K562 (cell line): ENCODE results near the gene LZTS2. TPM values are rescaled to one million over a fixed set of nuclear protein-coding genes. Genes with fewer than 3 reads are reported as not detected.

Experiments used
- ATF1 ChIP-seq, 2 experiments: fragments of 450-650 bp in 1 of 2; IDR thresholded peaks; 2 replicates each; pipeline ENCODE4 v1.6.1; 2016; ENCODE audit warnings: missing compliant biosample characterization in 1 of 2, missing genetic modification characterization in 1 of 2
- ATF7 ChIP-seq: fragments of 450-650 bp; IDR thresholded peaks from 2 replicates; pipeline ENCODE4 v1.7.1; 2014; ENCODE audit warnings: mild to moderate bottlenecking, moderate library complexity
- E2F6 ChIP-seq, 2 experiments: IDR thresholded peaks; 2 replicates each; pipeline ENCODE4 v1.6.1; 2011; ENCODE audit warnings: borderline replicate concordance in 1 of 2, control low read depth in 1 of 2, low read depth in 1 of 2, low read length in 1 of 2, mild to moderate bottlenecking in 1 of 2, mixed read lengths in 1 of 2, moderate library complexity in 1 of 2; ENCODE audit not compliant: insufficient read depth in 1 of 2, insufficient read length in 1 of 2, poor library complexity in 1 of 2, severe bottlenecking in 1 of 2; ENCODE audit errors: extremely low read depth in 1 of 2
- EP400 ChIP-seq: fragments of 450-650 bp; IDR thresholded peaks from 2 replicates; pipeline ENCODE4 v1.6.1; 2017; ENCODE audit warnings: antibody characterized with exemption, mild to moderate bottlenecking, moderate library complexity
- FOXK2 ChIP-seq, 2 experiments: fragments of 450-650 bp; IDR thresholded peaks in 1 of 2; conservative IDR thresholded peaks in 1 of 2; 2 replicates each; pipeline ENCODE4 v1.6.1; 2016; ENCODE audit warnings: low read depth in 2 of 2, mild to moderate bottlenecking in 1 of 2
- KDM4B ChIP-seq, 2 experiments: fragments of 450-650 bp in 1 of 2; sonication (generic) in 1 of 2; IDR thresholded peaks; 2 replicates each; pipeline ENCODE4 v1.6.1; 2016 to 2017; ENCODE audit warnings: borderline replicate concordance in 2 of 2, antibody characterized with exemption in 1 of 2, low read depth in 1 of 2, mild to moderate bottlenecking in 1 of 2
- MTA2 ChIP-seq: fragments of 450-650 bp; IDR thresholded peaks from 2 replicates; pipeline ENCODE4 v1.6.1; 2016; ENCODE audit warnings: low read depth
- MYC ChIP-seq, 2 experiments: fragments of 250-450 bp in 1 of 2; sonication (Bioruptor Pico) in 1 of 2; IDR thresholded peaks; 2 replicates each; pipeline versions ENCODE4 v1.5.1 to v1.6.1; 2012 to 2021; ENCODE audit warnings: low read depth in 2 of 2, borderline replicate concordance in 1 of 2, improper control_type of control experiment in 1 of 2, low read length in 1 of 2, mild to moderate bottlenecking in 1 of 2, moderate library complexity in 1 of 2
- PURB ChIP-seq: sonication (generic); formaldehyde crosslinking; IDR thresholded peaks from 2 replicates; pipeline ENCODE4 v1.9.0; 2021; ENCODE audit warnings: low read depth, mild to moderate bottlenecking, missing genetic modification reagents
- PYGO2 ChIP-seq: fragments of 450-650 bp; IDR thresholded peaks from 2 replicates; pipeline ENCODE4 v1.6.1; 2016; ENCODE audit warnings: mild to moderate bottlenecking, missing genetic modification characterization, moderate library complexity, missing compliant biosample characterization
- RB1 ChIP-seq: fragments of 450-650 bp; IDR thresholded peaks from 2 replicates; pipeline ENCODE4 v1.6.1; 2017; ENCODE audit warnings: low read depth, mild to moderate bottlenecking
- SAFB ChIP-seq: fragments of 200-400 bp; formaldehyde crosslinking; IDR thresholded peaks from 2 replicates; pipeline ENCODE4 v1.6.1; 2017; ENCODE audit warnings: low read depth, low read length, borderline replicate concordance
- SAP30 ChIP-seq: fragments of 200-600 bp; sonication (generic); IDR thresholded peaks from 2 replicates; pipeline ENCODE4 v1.6.1; 2012; ENCODE audit warnings: borderline replicate concordance, low read depth, mild to moderate bottlenecking, moderate library complexity, low read length, control low read depth, inconsistent platforms; ENCODE audit not compliant: insufficient read depth, poor library complexity, severe bottlenecking
- SP2 ChIP-seq: IDR thresholded peaks from 2 replicates; pipeline ENCODE4 v1.6.1; 2011; ENCODE audit warnings: mild to moderate bottlenecking, low read depth, low read length, moderate library complexity; ENCODE audit not compliant: poor library complexity, severe bottlenecking; ENCODE audit errors: extremely low read depth
- ZBTB33 ChIP-seq: sonication (generic); formaldehyde crosslinking; IDR thresholded peaks from 2 replicates; pipeline ENCODE4 v1.8.1; 2023; ENCODE audit warnings: mild to moderate bottlenecking, missing genetic modification reagents
- ZNF395 ChIP-seq: fragments of 200-800 bp; sonication (Bioruptor generic); IDR thresholded peaks from 2 replicates; pipeline ENCODE4 v1.6.1; 2017; ENCODE audit warnings: missing genetic modification characterization, missing compliant biosample characterization
- ZNF740 ChIP-seq, 3 experiments: fragments of 200-800 bp in 1 of 3; sonication (Bioruptor generic) in 1 of 3; sonication (generic) in 1 of 3; formaldehyde crosslinking in 1 of 3; IDR thresholded peaks; 2 replicates each; pipeline versions ENCODE4 v1.6.1 to v1.8.0; 2016 to 2022; ENCODE audit warnings: mild to moderate bottlenecking in 2 of 3, missing compliant biosample characterization in 2 of 3, missing genetic modification characterization in 2 of 3, missing genetic modification reagents in 1 of 3
- polyA plus RNA-seq, 8 experiments: library from polyadenylated mRNA; depleted of rRNA in 4 of 8; stranded (reverse) in 5 of 8; unstranded in 3 of 8; fragments of >200 nt; fragmentation: Nextera tagmentation in 2 of 8; fragmentation: Illumina TruSeq in 1 of 8; extraction: Ambion mirVana in 2 of 8; extraction: Trizol in 1 of 8; gene quantifications; 2 replicates each; pipeline versions ENCODE4 v1.2.1 to v1.2.3, GENCODE V29; 2011 to 2014; ENCODE audit warnings: inconsistent platforms in 1 of 8, missing spikeins in 1 of 8
- total RNA-seq, 7 experiments: library from RNA; depleted of rRNA in 6 of 7; stranded (reverse); fragments of >200 nt in 6 of 7; fragmentation: Illumina TruSeq in 2 of 7; extraction: Trizol in 2 of 7; gene quantifications; 2 replicates each; pipeline versions ENCODE4 v1.2.1 to v1.2.3, GENCODE V29; 2011 to 2021; ENCODE audit warnings: low replicate concordance in 1 of 7

The LZTS2 gene
- total and polyA plus RNA-seq, 9 of the 15 experiments (the other 6 are each of a cell fraction or from before 2014, with no cell fraction given) = 0.23 to 42.5 (median 14.7) TPM

- TF ChIP-seq MTA2 (peak; percentile 59), ZBTB33 (CRISPR knock-in tag) (no peak), RB1 (peak; percentile 48; the same call in 1 of the 2 replicates), ZNF740 (CRISPR knock-in tag; IDR thresholded peaks at IDR 0.05) (no peak), ZNF740 (tag; IDR thresholded peaks at IDR 0.05) (no peak), ZNF395 (peak; percentile 43; the same call in 1 of the 2 replicates), FOXK2 (conservative IDR thresholded peaks at IDR 0.05 in 1 of 2, IDR thresholded peaks at IDR 0.05 in 1 of 2; ENCODE audit: low read depth in 2 of 2) (peak; percentile 91), MYC (IDR thresholded peaks at IDR 0.05; ENCODE audit: low read depth, low read length) (peak; percentile 99), MYC (CRISPR knock-in tag; IDR thresholded peaks at IDR 0.05; ENCODE audit: borderline replicate concordance, low read depth) (peak; percentile 62), SAP30 (peak; percentile 97), KDM4B (IDR thresholded peaks at IDR 0.05; ENCODE audit: borderline replicate concordance in 2 of 2, low read depth in 1 of 2) (peak in 1 of 2 experiments; percentile 92; a peak in 2 of 4 replicates), ATF1 (CRISPR knock-in tag; IDR thresholded peaks at IDR 0.05) (no peak), ATF1 (tag; IDR thresholded peaks at IDR 0.05) (peak; percentile 30; the same call in 1 of the 2 replicates), PYGO2 (tag) (no peak), E2F6 (IDR thresholded peaks at IDR 0.05; ENCODE audit: borderline replicate concordance in 1 of 2, extremely low read depth in 1 of 2, insufficient read depth in 1 of 2, insufficient read length in 1 of 2, low read depth in 1 of 2, low read length in 1 of 2, poor library complexity in 1 of 2, severe bottlenecking in 1 of 2) (peak; percentile 41 to 72), EP400 (peak; percentile 99), ATF7 (peak; percentile 27; the same call in 1 of the 2 replicates), SAFB (no peak), PURB (CRISPR knock-in tag) (no peak), SP2 (peak; percentile 20)
Measured at GRCh38 chr10:100986952-100987684, 12.5 kb upstream of the LZTS2 start, which contains the start of the genes MRPL43 and TWNK (continued).
